Measurements from ENCODE around the gene QPCTL. TPM values are rescaled to one million over a fixed set of nuclear protein-coding genes. Genes with fewer than 3 reads are reported as not detected.

The QPCTL gene
- polyA plus RNA-seq: 0.39 and 1.7 TPM in 2 replicates

GRCh38 chr19:45692187-45693105 is at the start of gene QPCTL:
QPCTL (plus strand) TSS chr19:45692666; CDS start chr19:45692704, 38 bp downstream.

GRCh38 chr19:45667620-45668341 is 24.7 kb upstream of the QPCTL start, which contains the start of gene GIPR:
GIPR (plus strand) TSS chr19:45668221; CDS start chr19:45669521, 1,300 bp downstream.

GRCh38 chr19:45691516-45692186 is 815 bp upstream of the QPCTL start, which contains the start of gene SNRPD2:
SNRPD2 (minus strand) TSS chr19:45691953; CDS start chr19:45691888, 65 bp downstream.

GRCh38 chr19:45730368-45731288 is 38.2 kb downstream of the QPCTL start, which contains the start of gene FBXO46:
FBXO46 (minus strand) TSS chr19:45730896; CDS start chr19:45713495, 17,401 bp downstream.

GRCh38 chr19:45733160-45733810 is 40.8 kb downstream of the QPCTL start, which contains the start of gene MEIOSIN:
MEIOSIN (plus strand) TSS chr19:45733439; CDS start chr19:45735377, 1,938 bp downstream.

Other genes with a start within 250 kb of the QPCTL start
- gene FOSB, start 224.7 kb upstream of the QPCTL start, polyA plus RNA-seq: not detected in 2 replicates
- gene RTN2, start 195.6 kb upstream of the QPCTL start, polyA plus RNA-seq: 1.6 TPM in 1 of 2 replicates, not detected in the other
- 0.30 TPM in 1 of 2 replicates, not detected in the other for gene PPM1N, start 194.2 kb upstream of the QPCTL start, polyA plus RNA-seq
- not detected in 2 replicates for gene VASP, start 185.2 kb upstream of the QPCTL start, polyA plus RNA-seq
- gene OPA3, start 107.9 kb upstream of the QPCTL start, polyA plus RNA-seq: 0.65 and 0.97 TPM in 2 replicates
- not detected in 2 replicates for gene GPR4, start 90.5 kb upstream of the QPCTL start, polyA plus RNA-seq
- gene EML2, start 53.3 kb upstream of the QPCTL start, polyA plus RNA-seq: 0.40 TPM in 1 of 2 replicates, not detected in the other
- gene GIPR, start 24.4 kb upstream of the QPCTL start, polyA plus RNA-seq: not detected in 2 replicates
- gene SNRPD2, start 713 bp upstream of the QPCTL start, polyA plus RNA-seq: 825 and 870 TPM in 2 replicates
- gene FBXO46, start 38.2 kb downstream of the QPCTL start, polyA plus RNA-seq: 0.42 and 0.56 TPM in 2 replicates
- gene MEIOSIN, start 40.8 kb downstream of the QPCTL start, polyA plus RNA-seq: not detected in 2 replicates
- gene SIX5, start 76.6 kb downstream of the QPCTL start, polyA plus RNA-seq: not detected in 2 replicates
- 0.67 and 1.2 TPM in 2 replicates for gene DMPK, start 89.8 kb downstream of the QPCTL start, polyA plus RNA-seq
- gene DMWD, start 100.2 kb downstream of the QPCTL start, polyA plus RNA-seq: 5.3 and 6.8 TPM in 2 replicates
- not detected in 2 replicates for gene RSPH6A, start 122.6 kb downstream of the QPCTL start, polyA plus RNA-seq
- 0.63 and 1.2 TPM in 2 replicates for gene SYMPK, start 170.5 kb downstream of the QPCTL start, polyA plus RNA-seq
- not detected in 2 replicates for gene FOXA3, start 171.7 kb downstream of the QPCTL start, polyA plus RNA-seq
- gene IRF2BP1, start 193.5 kb downstream of the QPCTL start, polyA plus RNA-seq: 0.77 and 1.9 TPM in 2 replicates
- 2.1 and 4.6 TPM in 2 replicates for gene MYPOP, start 209.9 kb downstream of the QPCTL start, polyA plus RNA-seq
- not detected in 2 replicates for gene NANOS2, start 222.1 kb downstream of the QPCTL start, polyA plus RNA-seq